H1 (cell line): ENCODE data around the gene DACT3. TPM values are rescaled to one million over a fixed set of nuclear protein-coding genes. Genes with fewer than 3 reads are reported as not detected.

Experiments
- CTCF ChIA-PET: fragments of 300-600 bp; sonication (Branson Sonifier 250); formaldehyde crosslinking; loops from one replicate; lab custom pipeline; 2021; ENCODE audit not compliant: partially characterized antibody; lab: Charles Lee
- POLR2A ChIA-PET: fragments of 300-600 bp; sonication (Branson Sonifier 250); formaldehyde crosslinking; loops from one replicate; lab custom pipeline; 2021; ENCODE audit warnings: inconsistent platforms; ENCODE audit not compliant: partially characterized antibody; lab: Charles Lee
- DNase-seq, 2 experiments: peaks; one replicate each; pipeline versions ENCODE4 v3.0.0 to v3.0.0-alpha.2; 2010 to 2022; ENCODE audit warnings: low spot score in 2 of 2, low read depth in 1 of 2, mixed read lengths in 1 of 2
- FAIRE-seq: peaks from 2 replicates; lab custom pipeline; 2011; peaks lifted over from hg19 to GRCh38; lab: Jason Lieb, UNC
- H2AFZ ChIP-seq: 2 replicates; pipeline ENCODE4 v1.8.1; 2012; ENCODE audit warnings: low read length, inconsistent platforms
- H2AK5ac ChIP-seq: 2 replicates; pipeline ENCODE4 v1.6.1; 2013; ENCODE audit warnings: low read depth, low read length
- H2BK120ac ChIP-seq: replicated peaks from 2 replicates; pipeline ENCODE3; 2013; ENCODE audit warnings: low read depth, low read length, inconsistent platforms
- H2BK12ac ChIP-seq: 2 replicates; pipeline ENCODE4 v1.6.1; 2013; ENCODE audit warnings: low read depth, low read length
- H2BK15ac ChIP-seq: 2 replicates; pipeline ENCODE4 v1.6.1; 2013; ENCODE audit warnings: low read length
- H2BK20ac ChIP-seq: 2 replicates; pipeline ENCODE4 v1.6.1; 2013; ENCODE audit warnings: low read length
- H2BK5ac ChIP-seq: 2 replicates; pipeline ENCODE4 v1.6.1; 2013; ENCODE audit warnings: low read depth, low read length
- H3K14ac ChIP-seq: 2 replicates; pipeline ENCODE4 v1.6.1; 2013; ENCODE audit warnings: inconsistent platforms; ENCODE audit not compliant: insufficient read length
- H3K18ac ChIP-seq: 2 replicates; pipeline ENCODE4 v1.6.1; 2013; ENCODE audit warnings: low read length; ENCODE audit errors: extremely low read depth
- H3K23ac ChIP-seq: 2 replicates; pipeline ENCODE4 v1.6.1; 2013; ENCODE audit warnings: inconsistent platforms; ENCODE audit not compliant: insufficient read length
- H3K23me2 ChIP-seq: 2 replicates; pipeline ENCODE4 v1.6.1; 2013; ENCODE audit warnings: low read depth, low read length
- H3K27ac ChIP-seq: 2 replicates; pipeline ENCODE4 v1.6.1; 2011; ENCODE audit warnings: low read depth, low read length, inconsistent platforms
- H3K27me3 ChIP-seq, 4 experiments: replicated peaks in 1 of 4; 1 replicate in 1 of 4; 2 replicates in 3 of 4; pipeline versions ENCODE4 v1.6.1 to v1.8.1; 2011 to 2013; ENCODE audit warnings: low read length in 3 of 4, mild to moderate bottlenecking in 3 of 4, inconsistent platforms in 2 of 4, mixed read lengths in 2 of 4, moderate library complexity in 1 of 4; ENCODE audit not compliant: control insufficient read depth in 3 of 4, insufficient read depth in 3 of 4; ENCODE audit errors: extremely low read depth in 1 of 4
- H3K36me3 ChIP-seq, 4 experiments: 2 replicates each; pipeline versions ENCODE4 v1.6.1 to v1.8.1; 2011 to 2013; ENCODE audit warnings: mild to moderate bottlenecking in 4 of 4, low read length in 3 of 4, moderate library complexity in 2 of 4, control low read depth in 1 of 4, inconsistent platforms in 1 of 4; ENCODE audit not compliant: insufficient read depth in 4 of 4, control insufficient read depth in 2 of 4
- H3K4ac ChIP-seq: replicated peaks from 2 replicates; pipeline ENCODE3; 2013; ENCODE audit warnings: low read length, low read depth, mixed read lengths, inconsistent platforms; ENCODE audit not compliant: insufficient read length
- H3K4me1 ChIP-seq, 4 experiments: replicated peaks in 1 of 4; 1 replicate in 1 of 4; 2 replicates in 3 of 4; pipeline versions ENCODE4 v1.6.1 to v1.8.1; 2011 to 2013; ENCODE audit warnings: low read length in 3 of 4, inconsistent platforms in 2 of 4, mixed read lengths in 1 of 4; ENCODE audit not compliant: insufficient read depth in 4 of 4, control insufficient read depth in 3 of 4
- H3K4me2 ChIP-seq, 2 experiments: 2 replicates each; pipeline versions ENCODE4 v1.6.1 to v1.8.1; 2011 to 2013; ENCODE audit warnings: low read depth in 2 of 2, low read length in 2 of 2, control low read depth in 1 of 2, inconsistent platforms in 1 of 2, mild to moderate bottlenecking in 1 of 2; ENCODE audit not compliant: insufficient read depth in 1 of 2
- H3K4me3 ChIP-seq, 4 experiments: fragments of 200-600, 300-600 bp in 1 of 4; sonication (generic), shearing (Covaris generic), sonication (Bioruptor Twin) in 1 of 4; 2 replicates each; pipeline versions ENCODE4 v1.5.1 to v1.8.1; 2011 to 2016; ENCODE audit warnings: low read length in 4 of 4, low read depth in 3 of 4, control low read depth in 2 of 4, inconsistent platforms in 2 of 4, mild to moderate bottlenecking in 2 of 4, mixed read lengths in 1 of 4, moderate library complexity in 1 of 4; ENCODE audit not compliant: insufficient read depth in 2 of 4; ENCODE audit errors: extremely low read depth in 1 of 4
- H3K56ac ChIP-seq: replicated peaks from 2 replicates; pipeline ENCODE3; 2013; ENCODE audit warnings: low read depth, mild to moderate bottlenecking, mixed read lengths, low read length, inconsistent platforms; ENCODE audit not compliant: insufficient read length
- H3K79me1 ChIP-seq: 2 replicates; pipeline ENCODE4 v1.6.1; 2013; ENCODE audit warnings: low read depth, low read length, control low read depth
- H3K79me2 ChIP-seq, 2 experiments: 2 replicates each; pipeline versions ENCODE4 v1.6.1 to v1.8.1; 2012 to 2013; ENCODE audit warnings: low read length in 2 of 2, mild to moderate bottlenecking in 2 of 2, inconsistent platforms in 1 of 2; ENCODE audit not compliant: insufficient read depth in 2 of 2, control insufficient read depth in 1 of 2
- H3K9ac ChIP-seq, 4 experiments: replicated peaks in 1 of 4; 1 replicate in 1 of 4; 2 replicates in 3 of 4; pipeline versions ENCODE4 v1.6.1 to v1.8.1; 2011 to 2013; ENCODE audit warnings: low read depth in 3 of 4, low read length in 3 of 4, control low read depth in 2 of 4, mild to moderate bottlenecking in 2 of 4, moderate library complexity in 2 of 4, inconsistent platforms in 1 of 4; ENCODE audit errors: extremely low read depth in 1 of 4
- H3K9me3 ChIP-seq, 2 experiments: 2 replicates each; pipeline versions ENCODE4 v1.6.1 to v1.8.1; 2012 to 2013; ENCODE audit warnings: mild to moderate bottlenecking in 2 of 2, moderate library complexity in 2 of 2, control low read depth in 1 of 2, inconsistent platforms in 1 of 2, low read depth in 1 of 2, low read length in 1 of 2, mixed read lengths in 1 of 2; ENCODE audit not compliant: insufficient read depth in 2 of 2
- H4K20me1 ChIP-seq, 2 experiments: replicated peaks in 1 of 2; 2 replicates each; pipeline versions ENCODE3 to v1.8.1; 2011 to 2013; ENCODE audit warnings: inconsistent platforms in 2 of 2, low read length in 2 of 2, mild to moderate bottlenecking in 1 of 2; ENCODE audit not compliant: insufficient read depth in 2 of 2, control insufficient read depth in 1 of 2
- H4K5ac ChIP-seq: 2 replicates; pipeline ENCODE4 v1.6.1; 2013; ENCODE audit warnings: low read length, low read depth, mixed read lengths, inconsistent platforms; ENCODE audit not compliant: insufficient read length
- H4K8ac ChIP-seq: 2 replicates; pipeline ENCODE4 v1.8.0; 2013; ENCODE audit warnings: mild to moderate bottlenecking, moderate library complexity, low read length, inconsistent platforms; ENCODE audit not compliant: insufficient read depth; ENCODE audit errors: extremely low read depth
- H4K91ac ChIP-seq: replicated peaks from 2 replicates; pipeline ENCODE3; 2013; ENCODE audit warnings: low read length, mixed read lengths, inconsistent platforms; ENCODE audit not compliant: insufficient read length
- BACH1 ChIP-seq: IDR thresholded peaks from 2 replicates; pipeline ENCODE4 v1.6.1; 2012; ENCODE audit warnings: low read length, improper control_type of control experiment
- EGR1 ChIP-seq: IDR thresholded peaks from 2 replicates; pipeline ENCODE4 v1.6.1; 2011; ENCODE audit warnings: low read depth, low read length, borderline replicate concordance
- NRF1 ChIP-seq: IDR thresholded peaks from 2 replicates; pipeline ENCODE4 v1.6.1; 2011; ENCODE audit warnings: mild to moderate bottlenecking, low read depth, low read length, improper control_type of control experiment
- POLR2A ChIP-seq, 2 experiments: IDR thresholded peaks; 1 replicate in 1 of 2; 2 replicates in 1 of 2; pipeline ENCODE4 v1.6.1; 2011; ENCODE audit warnings: low read depth in 2 of 2, low read length in 2 of 2, mild to moderate bottlenecking in 2 of 2; ENCODE audit errors: control extremely low read depth in 1 of 2
- SIN3A ChIP-seq, 2 experiments: IDR thresholded peaks in 1 of 2; conservative IDR thresholded peaks in 1 of 2; 2 replicates each; pipeline ENCODE4 v1.6.1; 2011 to 2012; ENCODE audit warnings: low read length in 2 of 2, improper control_type of control experiment in 1 of 2, low read depth in 1 of 2, mild to moderate bottlenecking in 1 of 2
- SP1 ChIP-seq: IDR thresholded peaks from 2 replicates; pipeline ENCODE4 v1.6.1; 2011; ENCODE audit warnings: low read depth, low read length
- SP4 ChIP-seq: IDR thresholded peaks from 2 replicates; pipeline ENCODE4 v1.6.1; 2012; ENCODE audit warnings: low read length, inconsistent platforms
- TBP ChIP-seq: IDR thresholded peaks from 2 replicates; pipeline ENCODE4 v1.6.1; 2011; ENCODE audit warnings: low read depth, low read length, improper control_type of control experiment
- WGBS, 2 experiments: shearing (Covaris generic) in 1 of 2; methylation state at CpG; one replicate each; pipeline versions ENCODE4 v1.1.6 to v1.1.7; 2013 to 2015; ENCODE audit warnings: low lambda C conversion rate in 2 of 2, mixed read lengths in 2 of 2, inconsistent platforms in 1 of 2, low coverage in 1 of 2, missing lambda C conversion rate in 1 of 2; ENCODE audit not compliant: insufficient replicate concordance in 2 of 2, insufficient coverage in 1 of 2, insufficient read length in 1 of 2; ENCODE audit errors: extremely low coverage in 1 of 2, missing lambda C conversion rate in 1 of 2; 5-methylcytosine and 5-hydroxymethylcytosine counted together
- long read RNA-seq, 2 experiments: library from RNA in 1 of 2; library from capped mRNA in 1 of 2; stranded (forward); transcript quantifications; one replicate each; pipeline ENCODE4 v2.0.0, GENCODE V29; 2021; ENCODE audit warnings: inconsistent platforms in 1 of 2
- polyA minus RNA-seq, 3 experiments: library from RNA; depleted of rRNA, polyadenylated mRNA; stranded (reverse); fragments of >200 nt; gene quantifications; 1 replicate in 2 of 3; 2 replicates in 1 of 3; pipeline ENCODE4 v1.2.3, GENCODE V29; 2011
- polyA plus RNA-seq, 7 experiments: library from polyadenylated mRNA; depleted of rRNA in 3 of 7; stranded (reverse) in 5 of 7; unstranded in 2 of 7; fragments of >200 nt in 5 of 7; fragments of 200-250 nt in 2 of 7; gene quantifications; 1 replicate in 5 of 7; 2 replicates in 1 of 7; 4 replicates in 1 of 7; pipeline versions ENCODE4 v1.2.1 to v1.2.3, GENCODE V29; 2011 to 2013; ENCODE audit warnings: missing spikeins in 2 of 7, mixed read lengths in 2 of 7
- total RNA-seq: library from RNA; stranded (reverse); fragmentation: NEBNext Ultra II Directional; extraction: Animal tissue kit (Norgen Biotek cat#: 25700); gene quantifications from 2 replicates; pipeline ENCODE4 v1.2.1, GENCODE V29; 2021
- TF ChIP-seq, protein P1 (sequence below): IDR thresholded peaks from 2 replicates; pipeline ENCODE4 v1.6.1; 2011; ENCODE audit warnings: low read length, improper control_type of control experiment

DACT3 gene
- 1.5 and 2.0 TPM in 2 replicates for total RNA-seq
- 1.8 and 1.9 TPM in 2 replicates for polyA plus RNA-seq (2011; rRNA removed)
- polyA plus RNA-seq (2011; cell fraction: cytosol; rRNA removed): 1.8 TPM
- 2.1 TPM for polyA plus RNA-seq (2011; cell fraction: nucleus; rRNA removed)
- 1.1 to 1.4 TPM (median 1.2 TPM) in 4 replicates for polyA plus RNA-seq (2012, experiment 1 of 2)
- 1.4 TPM for polyA plus RNA-seq (2012, experiment 2 of 2)
- 1.3 TPM for polyA plus RNA-seq (2013, experiment 1 of 2)
- polyA plus RNA-seq (2013, experiment 2 of 2): 1.3 TPM
- polyA minus RNA-seq (2011; rRNA and poly(A)+ RNA removed): 0.61 and 1.2 TPM in 2 replicates
- polyA minus RNA-seq (2011; cell fraction: cytosol; rRNA and poly(A)+ RNA removed): 0.81 TPM
- polyA minus RNA-seq (2011; cell fraction: nucleus; rRNA and poly(A)+ RNA removed): 1.00 TPM
- long read RNA-seq, experiment 1, partial matches to known transcripts: 0 of 3 reads
- long read RNA-seq, experiment 1, other reads (novel, unspliced or antisense): 3 of 3 reads
- long read RNA-seq, experiment 2: 0 reads

DNA sequence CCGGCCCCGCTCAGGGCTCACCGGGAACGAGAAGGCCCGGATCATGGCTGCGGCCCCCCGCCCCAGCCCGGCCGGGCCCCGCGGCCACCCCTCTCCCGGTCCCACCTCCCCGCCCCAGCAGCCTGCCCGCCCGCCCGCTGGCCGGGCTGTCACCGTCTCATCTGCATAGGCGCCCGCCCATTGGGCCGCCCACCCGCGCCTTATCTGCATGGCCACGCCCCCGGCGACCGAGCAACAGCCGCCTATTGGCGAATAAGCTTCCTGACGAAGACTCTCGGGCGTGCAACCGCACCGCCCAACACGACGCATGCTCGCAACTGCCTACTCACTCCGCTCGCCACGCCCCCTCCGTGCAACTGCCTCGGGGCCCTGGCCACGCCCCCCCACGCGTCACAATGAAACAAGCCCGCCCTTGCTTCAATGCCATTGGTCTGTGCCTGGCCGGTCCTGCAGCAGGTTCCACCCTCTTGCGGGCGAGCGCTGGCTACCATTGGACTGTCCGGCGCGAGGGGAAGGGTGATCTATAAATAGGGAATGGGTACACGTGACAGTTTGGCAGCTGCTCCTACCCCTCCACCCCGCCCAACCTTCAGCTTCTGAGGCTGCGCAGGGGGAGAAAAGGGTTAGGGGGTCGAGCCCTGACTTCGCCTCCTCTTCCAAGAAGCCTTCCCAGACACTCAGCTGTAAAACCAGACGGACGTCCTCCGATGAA is at the start of gene DACT3:
TSS of gene DACT3 (minus strand) at position 163 of the 712 bp plus-strand sequence. CDS start at position 45, 118 bp downstream.
- 1% methylated on average over 43 of the region's 61 CpGs; no CpG with 5 or more reads in 1 of the 2 experiments for WGBS, 2 experiments
- Histone ChIP-seq H3K23me2 (peaks cover 12% of the 10 kb centered on the region; the same call in 1 of the 2 replicates), H4K20me1 (peaks cover 0 to 2% of the 10 kb centered on the region in 2 experiments), H3K36me3 (no peaks in the 10 kb centered on the region), H3K9ac (peak within 1 kb of the TSS in 1 of 4 experiments; percentile 13; a peak in 1 of 7 replicates), H3K23ac (no peak within 1 kb of the TSS), H2BK120ac (no peak within 1 kb of the TSS), H3K56ac (no peak within 1 kb of the TSS), H2AFZ (no peak within 1 kb of the TSS), H3K79me2 (no peaks in the 10 kb centered on the region), H4K91ac (no peak within 1 kb of the TSS), H3K18ac (peak within 1 kb of the TSS; percentile 5; the same call in 1 of the 2 replicates), H3K14ac (no peak within 1 kb of the TSS), H3K4me2 (peak within 1 kb of the TSS; percentile 87 to 98), H2AK5ac (no peak within 1 kb of the TSS), H3K4me1 (peaks cover 0 to 14% (median 9%) of the 10 kb centered on the region in 4 experiments; a peak in 6 of 7 replicates), H3K79me1 (no peaks in the 10 kb centered on the region), H4K5ac (no peak within 1 kb of the TSS), H3K4ac (no peak within 1 kb of the TSS), H3K27me3 (peaks cover 0 to 17% (median 11%) of the 10 kb centered on the region in 4 experiments; a peak in 4 of 7 replicates), H2BK20ac (no peak within 1 kb of the TSS), H4K8ac (no peak within 1 kb of the TSS), H2BK5ac (no peak within 1 kb of the TSS), H2BK12ac (0 out of 2 replicates have a peak within 1 kb of the TSS, but pooled peaks have one; percentile 62), H2BK15ac (no peak within 1 kb of the TSS), H3K9me3 (no peaks in the 10 kb centered on the region), H3K27ac (no peak within 1 kb of the TSS), H3K4me3 (peak within 1 kb of the TSS; percentile 47 to 71 (median 54))
- DNase-seq (peak; percentile 100), FAIRE-seq (peak; percentile 79)
- ChIA-PET CTCF (interaction anchor here (0.6 to 18.2 kb wide), 19 partner anchors 9 to 145 kb away, joined by 3 to 341 read pairs (median 8); no protein-coding TSS in a partner anchor), POLR2A (interaction anchor here (0.7 to 2.3 kb wide), 15 partner anchors 11 to 127 kb away, joined by 3 to 8 read pairs (median 3); partner anchors contain the start of genes CALM3 and SLC1A5)
- TF ChIP-seq, protein P1, sequence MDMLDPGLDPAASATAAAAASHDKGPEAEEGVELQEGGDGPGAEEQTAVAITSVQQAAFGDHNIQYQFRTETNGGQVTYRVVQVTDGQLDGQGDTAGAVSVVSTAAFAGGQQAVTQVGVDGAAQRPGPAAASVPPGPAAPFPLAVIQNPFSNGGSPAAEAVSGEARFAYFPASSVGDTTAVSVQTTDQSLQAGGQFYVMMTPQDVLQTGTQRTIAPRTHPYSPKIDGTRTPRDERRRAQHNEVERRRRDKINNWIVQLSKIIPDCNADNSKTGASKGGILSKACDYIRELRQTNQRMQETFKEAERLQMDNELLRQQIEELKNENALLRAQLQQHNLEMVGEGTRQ: peak; percentile 75
- TF ChIP-seq EGR1 (no peak), SIN3A (conservative IDR thresholded peaks at IDR 0.05 in 1 of 2, IDR thresholded peaks at IDR 0.05 in 1 of 2; ENCODE audit: low read depth in 1 of 2, low read length in 2 of 2) (0 out of 4 replicates have a peak, but pooled peaks have one; percentile 4), SP4 (peak; percentile 77), POLR2A (IDR thresholded peaks at IDR 0.05; ENCODE audit: control extremely low read depth in 1 of 2, low read depth in 2 of 2, low read length in 2 of 2) (no peak), BACH1 (peak; percentile 8; the same call in 1 of the 2 replicates), SP1 (peak; percentile 87; the same call in 1 of the 2 replicates), NRF1 (peak; percentile 55), TBP (no peak)
